Breast epithelium (tissue), 3 donors: Measurements from ENCODE around the gene BMP7.

ENCODE experiments used
- CTCF ChIP-seq, 3 donors: fragments of 450-650 bp; IDR thresholded peaks; one replicate each; pipeline ENCODE4 v1.5.1; 2016 to 2017; ENCODE audit warnings: antibody characterized with exemption in 3 of 3, mild to moderate bottlenecking in 3 of 3, moderate library complexity in 3 of 3
- POLR2A ChIP-seq: fragments of 450-650 bp; IDR thresholded peaks from one replicate; pipeline ENCODE4 v1.6.1; 2016; ENCODE audit warnings: antibody characterized with exemption, mild to moderate bottlenecking, moderate library complexity

GRCh38 chr20:57278457-57278856 lies 12.0 kb upstream of the BMP7 start:
- TF ChIP-seq POLR2A: no peak
- no peak for TF ChIP-seq CTCF (IDR thresholded peaks at IDR 0.05)
